ENCODE results near the gene KCNB1. TPM values are rescaled to one million over a fixed set of nuclear protein-coding genes. Genes with fewer than 3 reads are reported as not detected.

The KCNB1 gene
- total and polyA plus RNA-seq, 2 experiments from 2014 or later = 0.06 to 0.10 TPM

GRCh38 chr20:49464556-49464955, 17.9 kb downstream of the KCNB1 start:
- TF ChIP-seq, protein P1, sequence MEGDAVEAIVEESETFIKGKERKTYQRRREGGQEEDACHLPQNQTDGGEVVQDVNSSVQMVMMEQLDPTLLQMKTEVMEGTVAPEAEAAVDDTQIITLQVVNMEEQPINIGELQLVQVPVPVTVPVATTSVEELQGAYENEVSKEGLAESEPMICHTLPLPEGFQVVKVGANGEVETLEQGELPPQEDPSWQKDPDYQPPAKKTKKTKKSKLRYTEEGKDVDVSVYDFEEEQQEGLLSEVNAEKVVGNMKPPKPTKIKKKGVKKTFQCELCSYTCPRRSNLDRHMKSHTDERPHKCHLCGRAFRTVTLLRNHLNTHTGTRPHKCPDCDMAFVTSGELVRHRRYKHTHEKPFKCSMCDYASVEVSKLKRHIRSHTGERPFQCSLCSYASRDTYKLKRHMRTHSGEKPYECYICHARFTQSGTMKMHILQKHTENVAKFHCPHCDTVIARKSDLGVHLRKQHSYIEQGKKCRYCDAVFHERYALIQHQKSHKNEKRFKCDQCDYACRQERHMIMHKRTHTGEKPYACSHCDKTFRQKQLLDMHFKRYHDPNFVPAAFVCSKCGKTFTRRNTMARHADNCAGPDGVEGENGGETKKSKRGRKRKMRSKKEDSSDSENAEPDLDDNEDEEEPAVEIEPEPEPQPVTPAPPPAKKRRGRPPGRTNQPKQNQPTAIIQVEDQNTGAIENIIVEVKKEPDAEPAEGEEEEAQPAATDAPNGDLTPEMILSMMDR (IDR thresholded peaks at IDR 0.05; ENCODE audit: low read depth, low read length) = no peak
- H3K27ac ChIP-seq = no peak overlapping the region
- H3K27me3 ChIP-seq = no peaks in the 10 kb centered on the region
- H3K36me3 ChIP-seq = no peaks in the 10 kb centered on the region
- no peak for DNase-seq (ENCODE audit: low read depth in 1 of 2, low spot score in 1 of 2)
- no peaks in the 10 kb centered on the region for H3K4me1 ChIP-seq (ENCODE audit: low read depth)
- H3K4me3 ChIP-seq = no peak overlapping the region
- H3K9me3 ChIP-seq (ENCODE audit: low read depth) = no peaks in the 10 kb centered on the region

GRCh38 chr20:49462626-49463025, 19.8 kb downstream of the KCNB1 start:
- TF ChIP-seq, protein P1 (IDR thresholded peaks at IDR 0.05; ENCODE audit: low read depth, low read length) = no peak
- H3K27me3 ChIP-seq = no peaks in the 10 kb centered on the region
- no peak overlapping the region for H3K4me3 ChIP-seq
- H3K4me1 ChIP-seq (ENCODE audit: low read depth) = no peaks in the 10 kb centered on the region
- H3K27ac ChIP-seq = no peak overlapping the region
- no peaks in the 10 kb centered on the region for H3K36me3 ChIP-seq
- no peaks in the 10 kb centered on the region for H3K9me3 ChIP-seq (ENCODE audit: low read depth)
- DNase-seq (ENCODE audit: low read depth in 1 of 2, low spot score in 1 of 2) = no peak

DNA sequence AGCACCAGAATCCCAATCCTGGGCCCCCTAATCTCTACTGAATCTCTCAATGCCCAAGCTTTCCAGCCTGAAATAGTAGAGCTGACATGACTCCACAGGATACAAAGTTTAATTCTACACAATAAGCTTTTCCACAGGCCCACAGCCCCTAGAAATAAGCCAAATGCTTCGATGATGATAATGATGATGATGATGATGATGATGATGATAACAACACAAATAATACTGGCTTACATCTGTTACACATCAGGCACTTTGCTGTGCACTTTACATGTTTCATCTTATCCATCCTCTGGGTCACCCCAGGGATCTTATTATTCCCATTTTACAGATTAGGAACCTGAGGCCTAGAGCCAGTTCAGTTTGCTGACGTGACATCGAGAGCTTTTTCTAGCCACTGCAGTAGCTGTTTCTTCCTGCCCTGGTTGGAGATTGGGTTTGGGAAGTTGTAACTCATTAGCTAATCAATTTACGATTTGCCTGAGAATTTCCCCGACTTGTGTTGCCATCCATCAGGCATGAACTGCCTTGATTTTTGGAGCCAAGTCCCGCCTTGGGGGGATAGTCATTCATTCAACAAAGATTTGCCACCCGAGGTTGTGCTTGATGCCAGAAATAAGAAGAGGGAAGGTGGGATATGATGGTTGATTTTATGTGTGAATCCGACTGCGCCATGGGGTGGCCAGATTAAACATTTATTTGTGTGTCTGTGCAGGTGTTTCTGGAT, 20.4 kb downstream of the KCNB1 start:
- H3K36me3 ChIP-seq = no peaks in the 10 kb centered on the region
- no peak overlapping the region for H3K27ac ChIP-seq
- H3K4me3 ChIP-seq = no peak overlapping the region
- H3K27me3 ChIP-seq = no peaks in the 10 kb centered on the region
- no peaks in the 10 kb centered on the region for H3K9me3 ChIP-seq (ENCODE audit: low read depth)
- TF ChIP-seq, protein P1 (IDR thresholded peaks at IDR 0.05; ENCODE audit: low read depth, low read length) = no peak
- no peak for DNase-seq (ENCODE audit: low read depth in 1 of 2, low spot score in 1 of 2)
- H3K4me1 ChIP-seq (ENCODE audit: low read depth) = no peaks in the 10 kb centered on the region

DNA sequence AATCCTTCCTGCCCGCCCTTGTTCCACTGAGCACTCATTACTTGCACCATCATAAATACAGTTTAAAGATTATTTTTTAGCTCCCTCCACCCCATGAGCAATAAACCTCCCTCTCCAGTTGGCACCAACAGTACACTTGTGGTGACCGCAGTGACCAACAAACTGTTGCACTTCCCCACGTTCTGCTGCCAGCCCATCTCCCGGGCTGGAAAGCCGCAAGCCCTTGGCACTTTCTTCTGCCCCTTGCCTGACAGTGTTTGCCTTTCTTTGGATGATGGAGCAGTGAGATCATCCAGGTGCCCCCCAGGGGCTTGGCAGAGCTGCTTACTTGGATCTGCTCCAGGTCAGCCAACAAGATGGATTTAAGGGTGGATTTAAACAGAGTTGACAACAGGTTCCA, 21.6 kb downstream of the KCNB1 start:
- no peaks in the 10 kb centered on the region for H3K27me3 ChIP-seq
- no peaks in the 10 kb centered on the region for H3K36me3 ChIP-seq
- H3K9me3 ChIP-seq (ENCODE audit: low read depth) = no peaks in the 10 kb centered on the region
- DNase-seq (ENCODE audit: low read depth in 1 of 2, low spot score in 1 of 2) = no peak
- no peak overlapping the region for H3K27ac ChIP-seq
- no peak overlapping the region for H3K4me3 ChIP-seq
- no peaks in the 10 kb centered on the region for H3K4me1 ChIP-seq (ENCODE audit: low read depth)
- TF ChIP-seq, protein P1 (IDR thresholded peaks at IDR 0.05; ENCODE audit: low read depth, low read length) = no peak

- no peaks in the 10 kb centered on the region for H3K36me3 ChIP-seq
- TF ChIP-seq, protein P1 (IDR thresholded peaks at IDR 0.05; ENCODE audit: low read depth, low read length) = no peak
- no peaks in the 10 kb centered on the region for H3K4me1 ChIP-seq (ENCODE audit: low read depth)
- no peak for DNase-seq (ENCODE audit: low read depth in 1 of 2, low spot score in 1 of 2)
- no peak overlapping the region for H3K27ac ChIP-seq
- no peak overlapping the region for H3K4me3 ChIP-seq
- no peaks in the 10 kb centered on the region for H3K9me3 ChIP-seq (ENCODE audit: low read depth)
- H3K27me3 ChIP-seq = no peaks in the 10 kb centered on the region
Measured at GRCh38 chr20:49460131-49460530, 22.3 kb downstream of the KCNB1 start.

All from cardiac muscle cell (in vitro differentiated cells and primary cell).